Aorta (tissue), 5 donors: ENCODE data around the gene TCTN3. TPM values are rescaled to one million over a fixed set of nuclear protein-coding genes. Genes with fewer than 3 reads are reported as not detected.
"Not testable (repeated sequence)": the region's sequence is repeated elsewhere in the genome, so short reads cannot be mapped to it uniquely, and the experiment has no call there.

ENCODE experiments used
- ATAC-seq: fragments of 200-7000 bp; cut with Tn5 transposase; one replicate; pipeline ENCODE4 v1.9.1; 2022; ENCODE audit warnings: moderate library complexity; ENCODE audit not compliant: low FRiP score
- DNase-seq, 2 donors: peaks; one replicate each; pipeline ENCODE4 v3.0.0-alpha.2; 2020
- H3K27ac ChIP-seq, 2 donors: one replicate each; pipeline ENCODE4 v1.5.1; 2013; ENCODE audit warnings: low read length in 2 of 2, mild to moderate bottlenecking in 2 of 2, moderate library complexity in 2 of 2, control low read depth in 1 of 2, inconsistent platforms in 1 of 2, low read depth in 1 of 2
- H3K27me3 ChIP-seq, 2 donors: one replicate each; pipeline ENCODE4 v1.6.1; 2013; ENCODE audit warnings: control low read depth in 1 of 2, low read length in 1 of 2, mild to moderate bottlenecking in 1 of 2, moderate library complexity in 1 of 2; ENCODE audit not compliant: insufficient read depth in 2 of 2, control insufficient read depth in 1 of 2
- H3K36me3 ChIP-seq, 2 donors: one replicate each; pipeline ENCODE4 v1.6.1; 2013; ENCODE audit warnings: control low read depth in 1 of 2, low read length in 1 of 2, mild to moderate bottlenecking in 1 of 2; ENCODE audit not compliant: insufficient read depth in 2 of 2, control insufficient read depth in 1 of 2
- H3K4me1 ChIP-seq, 2 donors: one replicate each; pipeline ENCODE4 v1.6.1; 2013; ENCODE audit warnings: low read length in 2 of 2, control low read depth in 1 of 2, mild to moderate bottlenecking in 1 of 2, moderate library complexity in 1 of 2; ENCODE audit not compliant: insufficient read depth in 2 of 2, control insufficient read depth in 1 of 2
- H3K4me3 ChIP-seq, 2 donors: one replicate each; pipeline ENCODE4 v1.5.1; 2013; ENCODE audit warnings: low read length in 2 of 2, control low read depth in 1 of 2, mild to moderate bottlenecking in 1 of 2
- H3K9me3 ChIP-seq: one replicate; pipeline ENCODE4 v1.6.1; 2013; ENCODE audit warnings: mild to moderate bottlenecking, low read length; ENCODE audit not compliant: control insufficient read depth
- WGBS, 2 donors: extraction: QIAGEN DNeasy Blood & Tissue Kit; methylation state at CpG; one replicate each; pipeline ENCODE4 v1.1.7; 2013; 5-methylcytosine and 5-hydroxymethylcytosine counted together
- intact Hi-C, 2 donors: fragments of 100-400 bp; cut with DNase I; formaldehyde crosslinking; loops; one replicate each; pipeline versions ENCODE4 v1.14.2 to v1.15.0; 2022
- long read RNA-seq, 2 donors: library from polyadenylated mRNA; unstranded; transcript quantifications; one replicate each; pipeline ENCODE4 v2.0.0, GENCODE V29; 2020 to 2021
- polyA plus RNA-seq, 2 donors: library from polyadenylated mRNA; stranded (reverse); fragments of 200-250 nt; gene quantifications; one replicate each; pipeline ENCODE4 v1.2.3, GENCODE V29; 2013
- total RNA-seq, 2 donors: library from RNA; stranded (reverse); fragmentation: NEBNext Ultra II Directional; extraction: Animal tissue kit (Norgen Biotek cat#: 25700); gene quantifications; one replicate each; pipeline ENCODE4 v1.2.1, GENCODE V29; 2021
- donor health status: healthy with polysubstance abuse.
- donor health status: Bipolar disorder and iron deficiency.
- donor health status: DM: no; HTN: no; CAD: no.
- donor health status: DM: no; HTN: no; CAD: no.
- donor health status: DM: yes; HTN: yes; CAD: no.

TCTN3 gene
- total RNA-seq (10 to 100 TPM; 20.8 to 23.7 TPM), polyA plus RNA-seq (10 to 100 TPM in 1 of 2 donors, 1 to 10 TPM in 1; 8.4 to 21.2 TPM)
- long read RNA-seq, donor 1, transcript TCTN3-207 (14 exons, 2,739 nt) = major isoform, 32 of 43 reads
- long read RNA-seq, donor 1, partial matches to known transcripts = 5 of 43 reads
- long read RNA-seq, donor 1, other reads (novel, unspliced or antisense) = 5 of 43 reads
- long read RNA-seq, donor 2, transcript TCTN3-207 (14 exons, 2,739 nt) = major isoform, 11 of 18 reads
- long read RNA-seq, donor 2, partial matches to known transcripts = 2 of 18 reads
- long read RNA-seq, donor 2, other reads (novel, unspliced or antisense) = 4 of 18 reads

GRCh38 chr10:95693668-95694534, at the start of gene TCTN3:
Gene TCTN3, minus strand, starts transcription at chr10:95693927. Its CDS starts 28 bp downstream, at chr10:95693899.
- intact Hi-C loops = loop anchor here (1.0 to 2.0 kb wide), 4 partner anchors 147 to 171 kb away; no protein-coding TSS in a partner anchor
- peak; percentile 98 for DNase-seq
- 0 to 1% methylated on average over 50 to 53 of the region's 53 CpGs for WGBS, 2 donors
- Histone ChIP-seq H3K4me3 (peak within 1 kb of the TSS; percentile 70 to 71), H3K4me1 (peaks cover 0 to 3% of the 10 kb centered on the region in 2 donors), H3K27me3 (no peaks in the 10 kb centered on the region), H3K36me3 (no peaks in the 10 kb centered on the region), H3K27ac (peak within 1 kb of the TSS in 1 of 2 donors; percentile 49), H3K9me3 (no peaks in the 10 kb centered on the region)
- ATAC-seq = peak; percentile 100

DNA sequence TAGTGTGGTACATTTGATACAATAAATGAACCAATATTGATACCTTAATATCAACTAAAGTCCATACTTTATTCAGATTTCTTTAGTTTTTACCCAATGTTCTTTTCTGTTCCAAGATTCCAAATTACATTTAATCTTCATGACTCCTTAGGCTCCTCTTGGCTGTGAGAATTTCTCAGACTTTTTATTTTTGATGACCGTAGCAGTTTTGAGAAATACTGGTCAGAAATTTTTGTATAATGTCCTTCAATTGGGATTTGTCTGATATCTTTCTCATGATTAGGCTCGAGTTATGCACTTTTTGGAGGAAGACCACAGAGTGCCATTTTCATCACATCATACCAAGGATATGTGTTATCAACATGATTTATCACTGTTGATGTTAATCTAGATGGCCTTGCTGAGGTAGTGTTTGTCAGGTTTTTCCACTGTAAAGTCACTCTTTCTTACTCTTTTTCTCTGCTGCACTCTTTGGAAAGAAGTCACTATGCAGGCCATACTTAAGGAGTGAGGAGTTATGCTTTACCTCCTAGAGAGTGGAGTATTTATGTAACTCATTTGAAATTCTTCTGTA, 49.3 kb upstream of the TCTN3 start:
- H3K9me3 ChIP-seq = no peaks in the 10 kb centered on the region
- H3K4me3 ChIP-seq = no peak overlapping the region
- WGBS, 2 donors = 59 to 65% methylated on average over 2 of the region's 2 CpGs
- ATAC-seq (no peak), DNase-seq (no peak)
- intact Hi-C loops = no loop called here
- H3K27me3 ChIP-seq = no peaks in the 10 kb centered on the region
- H3K27ac ChIP-seq = no peak overlapping the region
- H3K4me1 ChIP-seq = no peaks in the 10 kb centered on the region
- H3K36me3 ChIP-seq = no peaks in the 10 kb centered on the region

DNA sequence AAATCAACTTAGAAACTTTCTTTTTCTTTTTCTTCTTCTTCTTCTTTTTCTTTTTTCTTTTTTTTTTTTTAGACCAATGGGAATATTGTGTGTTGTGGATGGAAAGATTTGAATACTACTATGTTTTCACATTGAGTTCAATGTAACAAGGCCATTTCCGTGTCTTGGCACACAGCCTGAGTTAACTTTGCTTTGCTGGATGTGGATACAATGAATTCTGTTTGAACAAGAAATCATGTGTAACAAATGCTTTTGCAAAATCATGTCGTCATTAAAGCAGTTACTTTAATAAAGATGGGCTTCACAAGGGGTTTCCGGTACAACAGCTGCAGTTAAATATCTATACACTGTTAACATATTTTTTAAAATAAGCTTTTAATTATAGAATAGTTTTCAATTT, 48.8 kb upstream of the TCTN3 start:
- no peaks in the 10 kb centered on the region for H3K4me1 ChIP-seq
- H3K9me3 ChIP-seq = no peaks in the 10 kb centered on the region
- WGBS, 2 donors = 26 to 27% methylated on average over 3 of the region's 3 CpGs
- no peaks in the 10 kb centered on the region for H3K36me3 ChIP-seq
- intact Hi-C loops = no loop called here
- H3K4me3 ChIP-seq = no peak overlapping the region
- no peak overlapping the region for H3K27ac ChIP-seq
- no peak for ATAC-seq
- peak in 1 of 2 donors; percentile 54 for DNase-seq
- no peaks in the 10 kb centered on the region for H3K27me3 ChIP-seq

DNA sequence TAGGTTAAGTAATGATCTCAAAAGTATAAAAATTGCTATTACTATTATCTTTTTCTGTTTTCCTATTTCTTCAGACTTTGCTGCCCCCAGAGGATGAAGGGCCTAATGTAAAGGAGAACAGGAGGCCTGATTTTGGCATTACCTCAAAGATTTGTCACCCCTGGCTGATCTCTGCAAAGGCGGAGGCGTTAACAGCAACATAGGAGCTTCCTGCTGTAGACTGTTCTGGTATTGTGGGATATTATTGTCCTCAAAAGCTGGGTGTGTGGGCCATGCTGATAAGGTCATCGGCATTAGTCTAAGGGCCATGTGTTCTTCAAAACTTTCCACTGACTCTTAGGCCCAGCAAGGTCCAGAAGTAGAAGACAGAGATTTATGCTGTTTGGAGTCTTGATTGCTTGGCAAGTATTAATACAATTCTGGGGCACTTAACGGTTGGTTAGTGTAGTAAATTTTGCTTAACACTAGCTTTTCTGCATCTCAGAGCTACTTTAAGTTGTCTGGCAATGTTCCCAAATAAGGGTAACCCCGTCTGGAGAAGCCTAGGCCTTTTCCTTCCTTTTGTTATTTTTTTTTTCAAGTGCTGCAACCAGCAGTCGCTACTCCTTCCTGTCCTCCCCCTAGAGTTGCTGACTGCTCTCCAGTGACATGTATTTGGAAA, 48.2 kb upstream of the TCTN3 start:
- H3K4me3 ChIP-seq = no peak overlapping the region
- peak; percentile 87 for ATAC-seq
- WGBS, 2 donors = 15 to 18% methylated on average over 6 of the region's 6 CpGs
- no peaks in the 10 kb centered on the region for H3K9me3 ChIP-seq
- no peaks in the 10 kb centered on the region for H3K36me3 ChIP-seq
- H3K27me3 ChIP-seq = no peaks in the 10 kb centered on the region
- no peak overlapping the region for H3K27ac ChIP-seq
- no peak for DNase-seq
- intact Hi-C loops = no loop called here
- H3K4me1 ChIP-seq = no peaks in the 10 kb centered on the region

- H3K4me3 ChIP-seq = no peak overlapping the region
- no peaks in the 10 kb centered on the region for H3K4me1 ChIP-seq
- no peak for ATAC-seq
- no peak overlapping the region for H3K27ac ChIP-seq
- DNase-seq = no peak
- no peaks in the 10 kb centered on the region for H3K36me3 ChIP-seq
- intact Hi-C loops = no loop called here
- WGBS, 2 donors = 95% methylated on average over 3 of the region's 3 CpGs
- H3K9me3 ChIP-seq = no peaks in the 10 kb centered on the region
- H3K27me3 ChIP-seq = no peaks in the 10 kb centered on the region
Measured at GRCh38 chr10:95739056-95739455, 45.3 kb upstream of the TCTN3 start.

DNA sequence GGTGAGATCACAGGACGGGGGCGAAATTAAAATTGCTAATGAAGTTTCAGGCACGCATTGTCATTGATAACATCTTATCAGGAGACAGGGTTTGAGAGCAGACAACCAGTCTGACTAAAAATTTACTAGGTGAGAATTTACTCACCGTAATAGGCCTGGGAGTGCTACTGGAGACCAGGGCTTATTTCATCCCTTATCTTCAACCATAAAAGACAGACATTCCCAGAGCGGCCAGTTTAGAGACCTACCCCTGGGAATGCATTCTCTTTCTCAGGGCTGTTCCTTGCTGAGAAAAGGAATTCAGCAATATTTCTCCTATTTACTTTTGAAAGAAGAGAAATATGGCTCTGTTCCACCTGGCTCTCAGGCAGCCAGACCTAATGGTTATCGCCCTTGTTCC, 39.2 kb upstream of the TCTN3 start:
- 94% methylated on average over 6 of the region's 6 CpGs for WGBS, 2 donors

GRCh38 chr10:95730233-95730632, 36.5 kb upstream of the TCTN3 start:
- intact Hi-C loops = no loop called here
- Histone ChIP-seq H3K4me3 (no peak overlapping the region), H3K9me3 (peaks cover 3% of the 10 kb centered on the region), H3K27ac (no peak overlapping the region), H3K36me3 (no peaks in the 10 kb centered on the region), H3K27me3 (no peaks in the 10 kb centered on the region), H3K4me1 (no peaks in the 10 kb centered on the region)
- no peak for ATAC-seq
- WGBS, 2 donors = 84 to 88% methylated on average over 1 of the region's 1 CpG
- no peak for DNase-seq

More for the DNA sequence above, 39.2 kb upstream of the TCTN3 start:
- H3K4me3 ChIP-seq, H3K27ac ChIP-seq, DNase-seq, ATAC-seq, H3K27me3 ChIP-seq, H3K9me3 ChIP-seq, H3K4me1 ChIP-seq, H3K36me3 ChIP-seq, intact Hi-C loops: not testable (repeated sequence)

GRCh38 chr10:95729323-95730055, 35.8 kb upstream of the TCTN3 start:
- no peak overlapping the region for H3K27ac ChIP-seq
- no peaks in the 10 kb centered on the region for H3K4me1 ChIP-seq
- intact Hi-C loops = no loop called here
- 80 to 82% methylated on average over 3 of the region's 3 CpGs for WGBS, 2 donors
- peaks cover 3% of the 10 kb centered on the region for H3K9me3 ChIP-seq
- H3K27me3 ChIP-seq = no peaks in the 10 kb centered on the region
- H3K4me3 ChIP-seq = no peak overlapping the region
- no peaks in the 10 kb centered on the region for H3K36me3 ChIP-seq
- ATAC-seq (no peak), DNase-seq (no peak)
